Measurements from ENCODE around the gene SDK1. TPM values are rescaled to one million over a fixed set of nuclear protein-coding genes. Genes with fewer than 3 reads are reported as not detected.

The SDK1 gene
- total and polyA plus RNA-seq, 4 donors, result 1.9 to 46.3 (median 12.4) TPM

DNA sequence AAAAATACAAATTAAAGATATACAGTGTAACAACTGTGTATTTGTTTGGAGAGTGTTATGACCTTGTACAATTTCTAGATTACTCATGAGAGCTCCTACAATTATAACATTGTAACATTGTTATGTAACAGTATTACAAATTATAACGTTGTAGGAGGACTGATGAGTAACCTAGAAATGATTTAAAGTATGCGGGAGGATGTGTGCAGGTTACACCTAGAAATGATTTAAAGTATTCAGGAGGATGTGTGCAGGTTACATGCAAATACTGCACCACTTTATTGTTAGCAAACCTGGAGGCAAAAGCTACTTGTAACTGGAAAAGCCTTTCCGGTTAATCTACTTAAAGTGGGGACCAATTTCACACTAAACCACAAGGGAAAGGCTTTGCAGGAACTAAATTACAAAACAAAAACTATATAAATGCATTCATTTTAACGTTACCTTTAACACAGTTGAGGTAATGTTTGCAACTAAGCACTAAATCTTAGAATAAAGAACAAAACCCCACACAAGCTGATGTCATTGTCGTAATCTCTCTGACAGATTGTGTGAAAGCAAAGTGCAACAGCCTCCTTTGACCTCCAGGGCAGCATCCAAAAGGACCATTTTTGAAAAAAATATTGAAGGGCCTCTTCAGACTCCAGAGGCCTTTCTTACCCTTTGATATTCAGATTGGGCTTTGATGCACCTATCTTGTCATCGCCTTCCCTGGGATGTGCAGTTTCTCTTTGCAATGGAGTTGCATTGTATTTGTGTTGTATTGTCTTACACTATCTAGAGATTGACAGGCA lies 858.9 kb downstream of the SDK1 start:
- 83 to 86% methylated on average over 6 of the region's 6 CpGs for WGBS, 2 donors
- no peak overlapping the region for H3K27ac ChIP-seq (ENCODE audit: low read depth in 1 of 2, low read length in 2 of 2)
- no peaks in the 10 kb centered on the region for H3K4me1 ChIP-seq (ENCODE audit: control insufficient read depth in 1 of 2, insufficient read depth in 2 of 2, low read length in 2 of 2)

DNA sequence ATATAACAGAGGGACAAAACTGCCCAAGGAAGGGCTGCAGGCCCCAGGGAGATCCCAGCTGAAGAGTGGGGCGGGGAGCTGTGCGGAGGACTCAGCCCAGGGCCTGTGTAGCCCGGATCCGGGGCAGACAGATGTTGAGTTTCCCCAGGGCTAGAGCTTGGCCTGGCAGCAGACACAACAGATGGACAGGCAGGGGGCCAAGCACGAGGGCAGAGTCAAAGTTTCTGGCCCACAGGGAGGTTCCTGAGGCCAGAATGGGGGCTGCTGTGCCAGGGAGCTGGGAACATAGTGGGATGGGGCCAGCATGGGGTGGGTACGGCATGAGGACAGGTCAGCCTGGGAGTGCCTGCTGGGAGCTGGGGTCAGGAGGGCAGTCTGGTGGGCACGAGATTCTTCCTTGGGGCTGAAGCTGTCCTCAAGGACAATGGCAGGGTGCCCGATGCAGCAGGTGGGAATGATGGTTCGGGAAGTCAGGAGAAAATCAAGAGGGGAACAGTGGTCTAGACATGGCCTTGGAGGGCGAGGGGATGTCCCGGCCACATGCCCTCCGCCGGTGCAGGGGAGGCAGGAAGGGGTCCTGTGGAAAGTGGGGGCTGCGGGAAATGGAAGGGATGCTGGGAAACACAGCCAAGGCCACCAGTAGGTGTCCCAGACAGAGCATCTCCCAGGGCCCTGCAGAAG lies 862.0 kb downstream of the SDK1 start:
- 56 to 57% methylated on average over 14 of the region's 14 CpGs for WGBS, 2 donors
- H3K27ac ChIP-seq (ENCODE audit: low read depth in 1 of 2, low read length in 2 of 2), result no peak overlapping the region
- no peaks in the 10 kb centered on the region for H3K27me3 ChIP-seq (ENCODE audit: control insufficient read depth in 1 of 2, insufficient read depth in 2 of 2, low read length in 1 of 2)
- H3K4me1 ChIP-seq (ENCODE audit: control insufficient read depth in 1 of 2, insufficient read depth in 2 of 2, low read length in 2 of 2), result no peaks in the 10 kb centered on the region
- intact Hi-C loops (cut with DNase I), result no loop called here
- DNase-seq (no peak), ATAC-seq (ENCODE audit: low FRiP score) (peak; percentile 8)
- H3K4me3 ChIP-seq (ENCODE audit: low read length in 2 of 2), result no peak overlapping the region
- no peaks in the 10 kb centered on the region for H3K36me3 ChIP-seq (ENCODE audit: control insufficient read depth in 1 of 2, insufficient read depth in 2 of 2, low read length in 1 of 2)
- no peaks in the 10 kb centered on the region for H3K9me3 ChIP-seq (ENCODE audit: control insufficient read depth, low read length)

More for the DNA sequence above, 858.9 kb downstream of the SDK1 start:
- ATAC-seq (ENCODE audit: low FRiP score), result no peak
- Histone ChIP-seq H3K27me3 (ENCODE audit: control insufficient read depth in 1 of 2, insufficient read depth in 2 of 2, low read length in 1 of 2) (no peaks in the 10 kb centered on the region), H3K4me3 (ENCODE audit: low read length in 2 of 2) (no peak overlapping the region), H3K36me3 (ENCODE audit: control insufficient read depth in 1 of 2, insufficient read depth in 2 of 2, low read length in 1 of 2) (no peaks in the 10 kb centered on the region), H3K9me3 (ENCODE audit: control insufficient read depth, low read length) (no peaks in the 10 kb centered on the region)
- intact Hi-C loops (cut with DNase I), result no loop called here
- no peak for DNase-seq

GRCh38 chr7:4163565-4164203 lies 862.6 kb downstream of the SDK1 start:
- no peaks in the 10 kb centered on the region for H3K9me3 ChIP-seq (ENCODE audit: control insufficient read depth, low read length)
- DNase-seq (no peak), ATAC-seq (ENCODE audit: low FRiP score) (no peak)
- H3K27ac ChIP-seq (ENCODE audit: low read depth in 1 of 2, low read length in 2 of 2), result no peak overlapping the region
- H3K27me3 ChIP-seq (ENCODE audit: control insufficient read depth in 1 of 2, insufficient read depth in 2 of 2, low read length in 1 of 2), result no peaks in the 10 kb centered on the region
- no peaks in the 10 kb centered on the region for H3K4me1 ChIP-seq (ENCODE audit: control insufficient read depth in 1 of 2, insufficient read depth in 2 of 2, low read length in 2 of 2)
- H3K4me3 ChIP-seq (ENCODE audit: low read length in 2 of 2), result no peak overlapping the region
- WGBS, 2 donors, result 92 to 93% methylated on average over 13 of the region's 13 CpGs
- intact Hi-C loops (cut with DNase I), result no loop called here
- no peaks in the 10 kb centered on the region for H3K36me3 ChIP-seq (ENCODE audit: control insufficient read depth in 1 of 2, insufficient read depth in 2 of 2, low read length in 1 of 2)

- no peak overlapping the region for H3K4me3 ChIP-seq (ENCODE audit: low read length in 2 of 2)
- intact Hi-C loops (cut with DNase I), result no loop called here
- H3K27me3 ChIP-seq (ENCODE audit: control insufficient read depth in 1 of 2, insufficient read depth in 2 of 2, low read length in 1 of 2), result no peaks in the 10 kb centered on the region
- ATAC-seq (ENCODE audit: low FRiP score) (no peak), DNase-seq (no peak)
- H3K9me3 ChIP-seq (ENCODE audit: control insufficient read depth, low read length), result no peaks in the 10 kb centered on the region
- no peaks in the 10 kb centered on the region for H3K36me3 ChIP-seq (ENCODE audit: control insufficient read depth in 1 of 2, insufficient read depth in 2 of 2, low read length in 1 of 2)
- no peaks in the 10 kb centered on the region for H3K4me1 ChIP-seq (ENCODE audit: control insufficient read depth in 1 of 2, insufficient read depth in 2 of 2, low read length in 2 of 2)
- 84 to 89% methylated on average over 8 of the region's 8 CpGs for WGBS, 2 donors
- no peak overlapping the region for H3K27ac ChIP-seq (ENCODE audit: low read depth in 1 of 2, low read length in 2 of 2)
These were observed 863.5 kb downstream of the SDK1 start for GRCh38 chr7:4164556-4164955.

DNA sequence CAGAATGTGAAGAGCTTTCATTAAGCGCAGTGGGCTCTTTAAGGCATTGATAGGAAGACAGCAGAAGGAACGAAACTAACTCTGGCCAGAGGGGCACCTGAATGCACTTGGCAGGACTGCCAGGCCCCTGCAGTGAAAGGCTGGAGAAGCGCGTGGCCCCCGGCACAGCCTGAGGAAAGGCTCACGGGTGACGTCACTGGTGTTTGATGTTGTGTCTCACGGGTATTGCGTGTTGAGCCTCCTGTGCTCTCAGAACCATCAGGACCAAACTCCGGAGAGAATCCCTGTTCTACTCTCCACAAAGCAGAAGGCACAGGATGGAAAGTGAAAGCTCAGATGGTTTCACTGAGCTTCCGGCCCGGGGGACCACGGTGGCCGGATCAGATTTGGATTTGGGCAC lies 865.3 kb downstream of the SDK1 start:
- 91 to 92% methylated on average over 14 of the region's 14 CpGs for WGBS, 2 donors
- no peaks in the 10 kb centered on the region for H3K36me3 ChIP-seq (ENCODE audit: control insufficient read depth in 1 of 2, insufficient read depth in 2 of 2, low read length in 1 of 2)
- no peak overlapping the region for H3K27ac ChIP-seq (ENCODE audit: low read depth in 1 of 2, low read length in 2 of 2)
- intact Hi-C loops (cut with DNase I), result no loop called here
- no peaks in the 10 kb centered on the region for H3K9me3 ChIP-seq (ENCODE audit: control insufficient read depth, low read length)
- ATAC-seq (ENCODE audit: low FRiP score) (no peak), DNase-seq (no peak)
- H3K4me1 ChIP-seq (ENCODE audit: control insufficient read depth in 1 of 2, insufficient read depth in 2 of 2, low read length in 2 of 2), result no peaks in the 10 kb centered on the region
- no peak overlapping the region for H3K4me3 ChIP-seq (ENCODE audit: low read length in 2 of 2)
- no peaks in the 10 kb centered on the region for H3K27me3 ChIP-seq (ENCODE audit: control insufficient read depth in 1 of 2, insufficient read depth in 2 of 2, low read length in 1 of 2)

GRCh38 chr7:4166807-4167206 lies 865.8 kb downstream of the SDK1 start:
- Histone ChIP-seq H3K9me3 (ENCODE audit: control insufficient read depth, low read length) (no peaks in the 10 kb centered on the region), H3K27me3 (ENCODE audit: control insufficient read depth in 1 of 2, insufficient read depth in 2 of 2, low read length in 1 of 2) (no peaks in the 10 kb centered on the region), H3K27ac (ENCODE audit: low read depth in 1 of 2, low read length in 2 of 2) (no peak overlapping the region), H3K4me3 (ENCODE audit: low read length in 2 of 2) (no peak overlapping the region), H3K36me3 (ENCODE audit: control insufficient read depth in 1 of 2, insufficient read depth in 2 of 2, low read length in 1 of 2) (no peaks in the 10 kb centered on the region), H3K4me1 (ENCODE audit: control insufficient read depth in 1 of 2, insufficient read depth in 2 of 2, low read length in 2 of 2) (no peaks in the 10 kb centered on the region)
- 80 to 83% methylated on average over 8 of the region's 8 CpGs for WGBS, 2 donors
- ATAC-seq (ENCODE audit: low FRiP score) (no peak), DNase-seq (no peak)
- intact Hi-C loops (cut with DNase I), result no loop called here

DNA sequence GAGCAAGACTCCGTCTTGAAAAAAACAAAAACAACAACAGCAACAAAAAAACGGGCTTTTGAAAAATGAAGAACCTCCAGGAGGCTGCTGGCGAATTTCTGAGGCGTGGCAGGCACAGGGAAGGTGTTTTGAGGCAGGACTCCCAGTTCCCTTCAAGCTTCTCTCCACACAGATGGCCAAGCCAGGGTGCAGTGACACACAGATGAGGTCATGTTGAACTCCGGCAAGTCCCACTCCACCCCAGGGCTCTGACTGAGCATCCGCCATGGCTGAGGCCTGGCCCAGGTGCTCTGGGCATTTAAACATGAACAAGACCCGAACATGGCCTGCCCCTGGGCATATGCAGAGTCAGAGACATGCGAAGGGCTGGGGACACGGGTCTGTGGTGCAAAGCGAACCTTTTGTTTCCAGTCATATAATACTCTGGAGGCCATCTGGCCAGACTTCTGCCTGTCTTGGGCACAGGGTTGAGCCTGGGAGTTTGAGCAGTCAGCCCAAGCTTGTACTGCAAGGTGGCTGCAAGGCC lies 866.4 kb downstream of the SDK1 start:
- Histone ChIP-seq H3K36me3 (ENCODE audit: control insufficient read depth in 1 of 2, insufficient read depth in 2 of 2, low read length in 1 of 2) (no peaks in the 10 kb centered on the region), H3K27ac (ENCODE audit: low read depth in 1 of 2, low read length in 2 of 2) (no peak overlapping the region), H3K27me3 (ENCODE audit: control insufficient read depth in 1 of 2, insufficient read depth in 2 of 2, low read length in 1 of 2) (no peaks in the 10 kb centered on the region), H3K9me3 (ENCODE audit: control insufficient read depth, low read length) (no peaks in the 10 kb centered on the region), H3K4me3 (ENCODE audit: low read length in 2 of 2) (no peak overlapping the region), H3K4me1 (ENCODE audit: control insufficient read depth in 1 of 2, insufficient read depth in 2 of 2, low read length in 2 of 2) (no peaks in the 10 kb centered on the region)
- ATAC-seq (ENCODE audit: low FRiP score), result no peak
- no peak for DNase-seq
- intact Hi-C loops (cut with DNase I), result no loop called here
- 88 to 90% methylated on average over 10 of the region's 10 CpGs for WGBS, 2 donors

GRCh38 chr7:4168041-4168440 lies 867.0 kb downstream of the SDK1 start:
- WGBS, 2 donors, result 94 to 96% methylated on average over 10 of the region's 10 CpGs
- DNase-seq (no peak), ATAC-seq (ENCODE audit: low FRiP score) (no peak)
- Histone ChIP-seq H3K36me3 (ENCODE audit: control insufficient read depth in 1 of 2, insufficient read depth in 2 of 2, low read length in 1 of 2) (no peaks in the 10 kb centered on the region), H3K9me3 (ENCODE audit: control insufficient read depth, low read length) (no peaks in the 10 kb centered on the region), H3K27ac (ENCODE audit: low read depth in 1 of 2, low read length in 2 of 2) (no peak overlapping the region), H3K27me3 (ENCODE audit: control insufficient read depth in 1 of 2, insufficient read depth in 2 of 2, low read length in 1 of 2) (no peaks in the 10 kb centered on the region), H3K4me1 (ENCODE audit: control insufficient read depth in 1 of 2, insufficient read depth in 2 of 2, low read length in 2 of 2) (no peaks in the 10 kb centered on the region), H3K4me3 (ENCODE audit: low read length in 2 of 2) (no peak overlapping the region)
- intact Hi-C loops (cut with DNase I), result no loop called here
